HEK293 (cell line): ENCODE data around the gene TAF12.
"Not testable (repeated sequence)": the region's sequence is repeated elsewhere in the genome, so short reads cannot be mapped to it uniquely, and the experiment has no call there.

Source experiments
- CTCF ChIA-PET: fragments of 350-600 bp; formaldehyde crosslinking; extraction: SDS; loops from one replicate; lab custom pipeline; 2021; ENCODE audit warnings: antibody characterized with exemption; lab: Yijun Ruan, JAX
- POLR2A ChIA-PET: fragments of 300-600 bp; formaldehyde crosslinking; extraction: SDS; loops from one replicate; lab custom pipeline; 2020; ENCODE audit warnings: antibody characterized with exemption, inconsistent platforms; lab: Yijun Ruan, JAX
- H3K27ac ChIP-seq: fragments of 200-500 bp; sonication (Bioruptor generic); 2 replicates; pipeline ENCODE4 v1.5.1; 2014; ENCODE audit warnings: low read depth, low read length, control low read depth, inconsistent platforms; ENCODE audit errors: extremely low read depth
- H3K36me3 ChIP-seq, 2 experiments: fragments of 200-500 bp in 1 of 2; sonication (Bioruptor generic) in 1 of 2; 1 replicate in 1 of 2; 2 replicates in 1 of 2; pipeline ENCODE4 v1.5.1; 2014 to 2017; ENCODE audit warnings: inconsistent platforms in 2 of 2, low read length in 2 of 2; ENCODE audit not compliant: control insufficient read depth in 2 of 2, insufficient read depth in 1 of 2
- H3K4me1 ChIP-seq: fragments of 200-500 bp; sonication (Bioruptor generic); 2 replicates; pipeline ENCODE4 v1.5.1; 2014; ENCODE audit warnings: mild to moderate bottlenecking, low read length, inconsistent platforms; ENCODE audit not compliant: control insufficient read depth, insufficient read depth
- H3K4me3 ChIP-seq: 2 replicates; pipeline ENCODE4 v1.5.1; 2011; ENCODE audit warnings: low read depth, mild to moderate bottlenecking, control low read depth, low read length, moderate library complexity
- H3K9me3 ChIP-seq: fragments of 200-500 bp; sonication (Bioruptor generic); 2 replicates; pipeline ENCODE4 v1.5.1; 2014; ENCODE audit warnings: low read depth, low read length, inconsistent platforms; ENCODE audit not compliant: control insufficient read depth, insufficient read depth
- MEIS1 ChIP-seq: sonication (generic); formaldehyde crosslinking; IDR thresholded peaks from 2 replicates; pipeline ENCODE4 v1.8.1; 2022; ENCODE audit warnings: missing genetic modification reagents, mild to moderate bottlenecking, borderline replicate concordance
- MYNN ChIP-seq: fragments of 450-650 bp; formaldehyde crosslinking; IDR thresholded peaks from 2 replicates; pipeline ENCODE4 v1.5.1; 2016; ENCODE audit warnings: missing biosample characterization, missing genetic modification characterization, borderline replicate concordance
- OSR2 ChIP-seq: fragments of 450-650 bp; formaldehyde crosslinking; IDR thresholded peaks from 2 replicates; pipeline ENCODE4 v1.5.1; 2016; ENCODE audit warnings: missing biosample characterization, missing genetic modification characterization
- ZBTB20 ChIP-seq: fragments of 450-650 bp; formaldehyde crosslinking; IDR thresholded peaks from 2 replicates; pipeline ENCODE4 v1.5.1; 2016; ENCODE audit warnings: missing biosample characterization, missing genetic modification characterization
- ZFHX2 ChIP-seq: fragments of 450-650 bp; formaldehyde crosslinking; conservative IDR thresholded peaks from 2 replicates; pipeline ENCODE4 v1.5.1; 2016; ENCODE audit warnings: missing biosample characterization, missing genetic modification characterization
- ZFP41 ChIP-seq: fragments of 450-650 bp; formaldehyde crosslinking; IDR thresholded peaks from 2 replicates; pipeline ENCODE4 v1.5.1; 2016; ENCODE audit warnings: missing biosample characterization, missing genetic modification characterization, borderline replicate concordance
- ZNF138 ChIP-seq: fragments of 450-650 bp; formaldehyde crosslinking; IDR thresholded peaks from 2 replicates; pipeline ENCODE4 v1.5.1; 2016; ENCODE audit warnings: missing biosample characterization, missing genetic modification characterization, borderline replicate concordance
- ZNF2 ChIP-seq: fragments of 450-650 bp; formaldehyde crosslinking; IDR thresholded peaks from 2 replicates; pipeline ENCODE4 v1.5.1; 2016; ENCODE audit warnings: missing biosample characterization, missing genetic modification characterization
- ZNF514 ChIP-seq: fragments of 450-650 bp; formaldehyde crosslinking; IDR thresholded peaks from 2 replicates; pipeline ENCODE4 v1.5.1; 2016; ENCODE audit warnings: missing biosample characterization, missing genetic modification characterization
- TF ChIP-seq, protein P1 (sequence below): fragments of 450-650 bp; formaldehyde crosslinking; IDR thresholded peaks from 2 replicates; pipeline ENCODE4 v1.5.1; 2016; ENCODE audit warnings: missing biosample characterization, missing genetic modification characterization
- TF ChIP-seq, protein P2 (sequence below): fragments of 450-650 bp; formaldehyde crosslinking; IDR thresholded peaks from 2 replicates; pipeline ENCODE4 v1.5.1; 2016; ENCODE audit warnings: missing biosample characterization, missing genetic modification characterization, borderline replicate concordance
- TF ChIP-seq, protein P3 (sequence below): IDR thresholded peaks from 2 replicates; pipeline ENCODE4 v1.6.1; 2011; ENCODE audit warnings: mild to moderate bottlenecking, low read depth, low read length, borderline replicate concordance
- TF ChIP-seq, protein P4 (sequence below): fragments of 450-650 bp; formaldehyde crosslinking; IDR thresholded peaks from 2 replicates; pipeline ENCODE4 v1.5.1; 2016; ENCODE audit warnings: missing biosample characterization, missing genetic modification characterization
- TF ChIP-seq, protein P5 (sequence below): fragments of 450-650 bp; IDR thresholded peaks from 2 replicates; pipeline ENCODE4 v1.5.1; 2018; ENCODE audit warnings: missing biosample characterization, mild to moderate bottlenecking, missing genetic modification characterization
- TF ChIP-seq, protein P6 (sequence below): fragments of 450-650 bp; formaldehyde crosslinking; IDR thresholded peaks from 2 replicates; pipeline ENCODE4 v1.5.1; 2016; ENCODE audit warnings: missing biosample characterization, missing genetic modification characterization, borderline replicate concordance
- TF ChIP-seq, protein P7 (sequence below): fragments of 450-650 bp; formaldehyde crosslinking; IDR thresholded peaks from 2 replicates; pipeline ENCODE4 v1.5.1; 2017; ENCODE audit warnings: missing biosample characterization, missing genetic modification characterization

TAF12 gene

DNA sequence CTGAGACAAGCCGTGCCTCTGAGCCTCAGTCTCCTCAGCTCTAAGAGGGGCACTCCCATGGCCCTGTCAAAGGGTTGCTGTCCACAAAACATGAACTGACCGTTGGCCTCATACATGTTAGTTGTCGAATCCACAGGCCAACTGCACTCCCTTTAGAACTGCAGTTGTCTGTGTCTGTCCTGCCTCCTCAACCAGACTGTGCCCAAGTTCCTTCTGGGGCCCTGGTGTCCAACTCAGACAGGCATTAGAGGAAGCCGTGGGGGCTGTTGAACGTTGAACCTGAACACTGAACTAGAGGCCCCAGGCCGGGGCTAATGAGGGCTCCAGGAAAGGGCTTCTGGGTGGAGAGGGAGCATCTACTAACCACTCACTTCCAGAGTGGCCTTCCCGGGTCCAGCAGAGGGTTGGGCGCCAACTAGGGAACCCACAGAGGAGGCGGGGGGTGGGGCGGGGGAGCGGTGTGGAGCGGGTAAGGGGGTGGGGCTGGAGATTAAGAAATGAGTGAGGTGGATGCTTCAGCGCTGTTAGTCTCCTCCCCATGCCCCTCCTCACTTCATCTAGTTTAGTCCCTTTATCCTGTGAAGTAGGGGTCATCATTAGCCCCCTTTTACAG lies 51.1 kb downstream of the TAF12 start, which contains the start of gene RAB42:
Gene RAB42 (plus strand): TSS at position 558 of the 613 bp plus-strand sequence. CDS start 247 bp downstream, outside the sequence.
- Histone ChIP-seq H3K27ac (no peak within 1 kb of the TSS), H3K4me1 (no peaks in the 10 kb centered on the region), H3K36me3 (no peaks in the 10 kb centered on the region), H3K4me3 (no peak within 1 kb of the TSS), H3K9me3 (no peaks in the 10 kb centered on the region)
- ChIA-PET POLR2A (interaction anchor here (2.6 kb wide), 1 partner anchor 10 kb away, joined by 16 read pairs; no protein-coding TSS in a partner anchor), CTCF (no interaction called here)
- TF ChIP-seq, protein P1, sequence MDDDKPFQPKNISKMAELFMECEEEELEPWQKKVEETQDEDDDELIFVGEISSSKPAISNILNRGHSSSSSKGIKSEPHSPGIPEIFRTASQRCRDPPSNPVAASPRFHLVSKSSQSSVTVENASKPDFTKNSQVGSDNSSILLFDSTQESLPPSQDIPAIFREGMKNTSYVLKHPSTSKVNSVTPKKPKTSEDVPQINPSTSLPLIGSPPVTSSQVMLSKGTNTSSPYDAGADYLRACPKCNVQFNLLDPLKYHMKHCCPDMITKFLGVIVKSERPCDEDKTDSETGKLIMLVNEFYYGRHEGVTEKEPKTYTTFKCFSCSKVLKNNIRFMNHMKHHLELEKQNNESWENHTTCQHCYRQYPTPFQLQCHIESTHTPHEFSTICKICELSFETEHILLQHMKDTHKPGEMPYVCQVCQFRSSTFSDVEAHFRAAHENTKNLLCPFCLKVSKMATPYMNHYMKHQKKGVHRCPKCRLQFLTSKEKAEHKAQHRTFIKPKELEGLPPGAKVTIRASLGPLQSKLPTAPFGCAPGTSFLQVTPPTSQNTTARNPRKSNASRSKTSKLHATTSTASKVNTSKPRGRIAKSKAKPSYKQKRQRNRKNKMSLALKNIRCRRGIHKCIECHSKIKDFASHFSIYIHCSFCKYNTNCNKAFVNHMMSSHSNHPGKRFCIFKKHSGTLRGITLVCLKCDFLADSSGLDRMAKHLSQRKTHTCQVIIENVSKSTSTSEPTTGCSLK (tag by site-specific recombination), result no peak
- TF ChIP-seq ZNF138, result no peak
- TF ChIP-seq MEIS1 (CRISPR knock-in tag), result no peak
- TF ChIP-seq ZNF2 (tag by site-specific recombination), result no peak
- TF ChIP-seq, protein P2, sequence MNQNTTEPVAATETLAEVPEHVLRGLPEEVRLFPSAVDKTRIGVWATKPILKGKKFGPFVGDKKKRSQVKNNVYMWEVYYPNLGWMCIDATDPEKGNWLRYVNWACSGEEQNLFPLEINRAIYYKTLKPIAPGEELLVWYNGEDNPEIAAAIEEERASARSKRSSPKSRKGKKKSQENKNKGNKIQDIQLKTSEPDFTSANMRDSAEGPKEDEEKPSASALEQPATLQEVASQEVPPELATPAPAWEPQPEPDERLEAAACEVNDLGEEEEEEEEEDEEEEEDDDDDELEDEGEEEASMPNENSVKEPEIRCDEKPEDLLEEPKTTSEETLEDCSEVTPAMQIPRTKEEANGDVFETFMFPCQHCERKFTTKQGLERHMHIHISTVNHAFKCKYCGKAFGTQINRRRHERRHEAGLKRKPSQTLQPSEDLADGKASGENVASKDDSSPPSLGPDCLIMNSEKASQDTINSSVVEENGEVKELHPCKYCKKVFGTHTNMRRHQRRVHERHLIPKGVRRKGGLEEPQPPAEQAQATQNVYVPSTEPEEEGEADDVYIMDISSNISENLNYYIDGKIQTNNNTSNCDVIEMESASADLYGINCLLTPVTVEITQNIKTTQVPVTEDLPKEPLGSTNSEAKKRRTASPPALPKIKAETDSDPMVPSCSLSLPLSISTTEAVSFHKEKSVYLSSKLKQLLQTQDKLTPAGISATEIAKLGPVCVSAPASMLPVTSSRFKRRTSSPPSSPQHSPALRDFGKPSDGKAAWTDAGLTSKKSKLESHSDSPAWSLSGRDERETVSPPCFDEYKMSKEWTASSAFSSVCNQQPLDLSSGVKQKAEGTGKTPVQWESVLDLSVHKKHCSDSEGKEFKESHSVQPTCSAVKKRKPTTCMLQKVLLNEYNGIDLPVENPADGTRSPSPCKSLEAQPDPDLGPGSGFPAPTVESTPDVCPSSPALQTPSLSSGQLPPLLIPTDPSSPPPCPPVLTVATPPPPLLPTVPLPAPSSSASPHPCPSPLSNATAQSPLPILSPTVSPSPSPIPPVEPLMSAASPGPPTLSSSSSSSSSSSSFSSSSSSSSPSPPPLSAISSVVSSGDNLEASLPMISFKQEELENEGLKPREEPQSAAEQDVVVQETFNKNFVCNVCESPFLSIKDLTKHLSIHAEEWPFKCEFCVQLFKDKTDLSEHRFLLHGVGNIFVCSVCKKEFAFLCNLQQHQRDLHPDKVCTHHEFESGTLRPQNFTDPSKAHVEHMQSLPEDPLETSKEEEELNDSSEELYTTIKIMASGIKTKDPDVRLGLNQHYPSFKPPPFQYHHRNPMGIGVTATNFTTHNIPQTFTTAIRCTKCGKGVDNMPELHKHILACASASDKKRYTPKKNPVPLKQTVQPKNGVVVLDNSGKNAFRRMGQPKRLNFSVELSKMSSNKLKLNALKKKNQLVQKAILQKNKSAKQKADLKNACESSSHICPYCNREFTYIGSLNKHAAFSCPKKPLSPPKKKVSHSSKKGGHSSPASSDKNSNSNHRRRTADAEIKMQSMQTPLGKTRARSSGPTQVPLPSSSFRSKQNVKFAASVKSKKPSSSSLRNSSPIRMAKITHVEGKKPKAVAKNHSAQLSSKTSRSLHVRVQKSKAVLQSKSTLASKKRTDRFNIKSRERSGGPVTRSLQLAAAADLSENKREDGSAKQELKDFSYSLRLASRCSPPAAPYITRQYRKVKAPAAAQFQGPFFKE (tag by site-specific recombination), result no peak
- TF ChIP-seq, protein P3, sequence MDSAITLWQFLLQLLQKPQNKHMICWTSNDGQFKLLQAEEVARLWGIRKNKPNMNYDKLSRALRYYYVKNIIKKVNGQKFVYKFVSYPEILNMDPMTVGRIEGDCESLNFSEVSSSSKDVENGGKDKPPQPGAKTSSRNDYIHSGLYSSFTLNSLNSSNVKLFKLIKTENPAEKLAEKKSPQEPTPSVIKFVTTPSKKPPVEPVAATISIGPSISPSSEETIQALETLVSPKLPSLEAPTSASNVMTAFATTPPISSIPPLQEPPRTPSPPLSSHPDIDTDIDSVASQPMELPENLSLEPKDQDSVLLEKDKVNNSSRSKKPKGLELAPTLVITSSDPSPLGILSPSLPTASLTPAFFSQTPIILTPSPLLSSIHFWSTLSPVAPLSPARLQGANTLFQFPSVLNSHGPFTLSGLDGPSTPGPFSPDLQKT, result no peak
- TF ChIP-seq, protein P4, sequence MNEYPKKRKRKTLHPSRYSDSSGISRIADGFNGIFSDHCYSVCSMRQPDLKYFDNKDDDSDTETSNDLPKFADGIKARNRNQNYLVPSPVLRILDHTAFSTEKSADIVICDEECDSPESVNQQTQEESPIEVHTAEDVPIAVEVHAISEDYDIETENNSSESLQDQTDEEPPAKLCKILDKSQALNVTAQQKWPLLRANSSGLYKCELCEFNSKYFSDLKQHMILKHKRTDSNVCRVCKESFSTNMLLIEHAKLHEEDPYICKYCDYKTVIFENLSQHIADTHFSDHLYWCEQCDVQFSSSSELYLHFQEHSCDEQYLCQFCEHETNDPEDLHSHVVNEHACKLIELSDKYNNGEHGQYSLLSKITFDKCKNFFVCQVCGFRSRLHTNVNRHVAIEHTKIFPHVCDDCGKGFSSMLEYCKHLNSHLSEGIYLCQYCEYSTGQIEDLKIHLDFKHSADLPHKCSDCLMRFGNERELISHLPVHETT (tag by site-specific recombination), result no peak
- TF ChIP-seq, protein P5, sequence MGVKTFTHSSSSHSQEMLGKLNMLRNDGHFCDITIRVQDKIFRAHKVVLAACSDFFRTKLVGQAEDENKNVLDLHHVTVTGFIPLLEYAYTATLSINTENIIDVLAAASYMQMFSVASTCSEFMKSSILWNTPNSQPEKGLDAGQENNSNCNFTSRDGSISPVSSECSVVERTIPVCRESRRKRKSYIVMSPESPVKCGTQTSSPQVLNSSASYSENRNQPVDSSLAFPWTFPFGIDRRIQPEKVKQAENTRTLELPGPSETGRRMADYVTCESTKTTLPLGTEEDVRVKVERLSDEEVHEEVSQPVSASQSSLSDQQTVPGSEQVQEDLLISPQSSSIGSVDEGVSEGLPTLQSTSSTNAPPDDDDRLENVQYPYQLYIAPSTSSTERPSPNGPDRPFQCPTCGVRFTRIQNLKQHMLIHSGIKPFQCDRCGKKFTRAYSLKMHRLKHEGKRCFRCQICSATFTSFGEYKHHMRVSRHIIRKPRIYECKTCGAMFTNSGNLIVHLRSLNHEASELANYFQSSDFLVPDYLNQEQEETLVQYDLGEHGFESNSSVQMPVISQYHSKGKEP (tag by site-specific recombination), result no peak
- TF ChIP-seq OSR2 (tag by site-specific recombination), result no peak
- TF ChIP-seq MYNN (tag by site-specific recombination), result no peak
- TF ChIP-seq, protein P6, sequence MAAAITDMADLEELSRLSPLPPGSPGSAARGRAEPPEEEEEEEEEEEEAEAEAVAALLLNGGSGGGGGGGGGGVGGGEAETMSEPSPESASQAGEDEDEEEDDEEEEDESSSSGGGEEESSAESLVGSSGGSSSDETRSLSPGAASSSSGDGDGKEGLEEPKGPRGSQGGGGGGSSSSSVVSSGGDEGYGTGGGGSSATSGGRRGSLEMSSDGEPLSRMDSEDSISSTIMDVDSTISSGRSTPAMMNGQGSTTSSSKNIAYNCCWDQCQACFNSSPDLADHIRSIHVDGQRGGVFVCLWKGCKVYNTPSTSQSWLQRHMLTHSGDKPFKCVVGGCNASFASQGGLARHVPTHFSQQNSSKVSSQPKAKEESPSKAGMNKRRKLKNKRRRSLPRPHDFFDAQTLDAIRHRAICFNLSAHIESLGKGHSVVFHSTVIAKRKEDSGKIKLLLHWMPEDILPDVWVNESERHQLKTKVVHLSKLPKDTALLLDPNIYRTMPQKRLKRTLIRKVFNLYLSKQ (tag by site-specific recombination), result no peak
- no peak for TF ChIP-seq ZBTB20 (tag by site-specific recombination)
- TF ChIP-seq ZNF514 (tag by site-specific recombination), result no peak
- TF ChIP-seq ZFHX2 (tag by site-specific recombination), result no peak
- TF ChIP-seq ZFP41 (tag by site-specific recombination), result no peak
- TF ChIP-seq, protein P7, sequence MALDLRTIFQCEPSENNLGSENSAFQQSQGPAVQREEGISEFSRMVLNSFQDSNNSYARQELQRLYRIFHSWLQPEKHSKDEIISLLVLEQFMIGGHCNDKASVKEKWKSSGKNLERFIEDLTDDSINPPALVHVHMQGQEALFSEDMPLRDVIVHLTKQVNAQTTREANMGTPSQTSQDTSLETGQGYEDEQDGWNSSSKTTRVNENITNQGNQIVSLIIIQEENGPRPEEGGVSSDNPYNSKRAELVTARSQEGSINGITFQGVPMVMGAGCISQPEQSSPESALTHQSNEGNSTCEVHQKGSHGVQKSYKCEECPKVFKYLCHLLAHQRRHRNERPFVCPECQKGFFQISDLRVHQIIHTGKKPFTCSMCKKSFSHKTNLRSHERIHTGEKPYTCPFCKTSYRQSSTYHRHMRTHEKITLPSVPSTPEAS (tag by site-specific recombination), result no peak

DNA sequence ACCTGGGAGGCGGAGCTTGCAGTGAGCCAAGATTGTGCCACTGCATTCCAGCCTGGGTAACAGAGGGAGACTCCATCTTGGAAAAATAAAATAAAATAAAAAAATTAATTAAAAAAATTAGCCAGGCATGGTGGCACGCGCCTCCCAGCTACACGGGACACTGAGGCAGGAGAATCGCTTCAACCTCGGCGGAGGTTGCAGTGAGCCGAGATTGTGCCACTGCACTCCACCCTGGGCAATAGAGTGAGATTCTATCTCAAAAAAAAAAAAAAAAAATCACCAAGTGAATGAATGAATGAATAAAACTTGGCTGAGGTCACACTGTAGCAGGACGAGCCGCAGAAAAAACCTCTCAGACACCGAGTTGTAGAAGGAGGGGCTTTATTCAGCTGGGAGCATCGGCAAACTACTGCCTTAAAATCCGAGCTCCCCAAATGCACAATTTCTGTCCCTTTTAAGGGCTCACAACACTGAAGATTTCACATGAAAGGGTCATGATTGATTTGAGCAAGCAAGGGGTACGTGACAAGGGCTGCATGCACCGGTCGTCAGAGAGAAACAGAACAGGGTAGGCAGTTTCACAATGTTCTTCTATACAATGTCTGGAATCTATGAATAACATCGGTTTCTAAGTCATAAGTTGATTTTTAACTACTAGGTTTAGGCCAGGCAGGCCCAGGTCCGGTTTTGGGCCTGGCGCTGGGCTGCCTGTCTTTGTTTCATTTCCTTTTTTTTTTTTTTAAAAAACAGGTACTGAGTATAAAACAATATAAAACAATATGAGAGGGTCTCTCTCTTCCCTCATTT lies 56.1 kb downstream of the TAF12 start:
- H3K36me3 ChIP-seq, H3K9me3 ChIP-seq, H3K27ac ChIP-seq, H3K4me1 ChIP-seq, CTCF ChIA-PET, H3K4me3 ChIP-seq: not testable (repeated sequence)
- POLR2A ChIA-PET, result interaction anchor here (0.7 kb wide), 2 partner anchors 19 to 63 kb away, joined by 3 to 4 read pairs; no protein-coding TSS in a partner anchor
